ENCODE data around the gene CLEC20A.

DNA sequence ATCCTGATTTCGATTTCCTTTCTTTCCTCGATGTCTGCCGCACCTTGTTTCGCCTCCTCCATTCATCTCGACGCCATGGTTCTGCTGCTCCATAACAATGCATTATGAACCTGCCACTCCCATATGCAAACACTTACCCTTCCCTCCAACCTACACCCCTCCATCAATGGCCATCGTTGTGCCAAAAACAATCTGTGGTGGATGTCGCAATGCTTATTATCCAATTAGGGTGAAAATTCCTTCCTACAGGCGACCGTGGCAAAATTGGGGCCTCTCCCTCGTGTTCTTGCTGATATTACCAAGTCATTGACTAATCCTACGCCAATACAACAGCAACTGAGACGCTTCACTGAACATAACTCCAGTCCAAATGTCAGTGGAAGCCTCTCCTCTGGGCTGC is 40.3 kb downstream of the CLEC20A start:
- TF ChIP-seq RAD21 (IDR thresholded peaks at IDR 0.05; ENCODE audit: low read depth) (no peak), CREB1 (IDR thresholded peaks at IDR 0.05; ENCODE audit: low read depth) (no peak), ZBTB7A (IDR thresholded peaks at IDR 0.05; ENCODE audit: low read depth) (no peak), YY1 (IDR thresholded peaks at IDR 0.05; ENCODE audit: low read depth) (no peak), NFIC (IDR thresholded peaks at IDR 0.05) (no peak), EGR1 (IDR thresholded peaks at IDR 0.05) (no peak), CEBPB (IDR thresholded peaks at IDR 0.05) (no peak), FOXM1 (IDR thresholded peaks at IDR 0.05; ENCODE audit: borderline replicate concordance, low read depth) (no peak)
- TF ChIP-seq, protein P1, sequence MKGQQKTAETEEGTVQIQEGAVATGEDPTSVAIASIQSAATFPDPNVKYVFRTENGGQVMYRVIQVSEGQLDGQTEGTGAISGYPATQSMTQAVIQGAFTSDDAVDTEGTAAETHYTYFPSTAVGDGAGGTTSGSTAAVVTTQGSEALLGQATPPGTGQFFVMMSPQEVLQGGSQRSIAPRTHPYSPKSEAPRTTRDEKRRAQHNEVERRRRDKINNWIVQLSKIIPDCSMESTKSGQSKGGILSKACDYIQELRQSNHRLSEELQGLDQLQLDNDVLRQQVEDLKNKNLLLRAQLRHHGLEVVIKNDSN (IDR thresholded peaks at IDR 0.05): no peak
- TF ChIP-seq, protein P2, sequence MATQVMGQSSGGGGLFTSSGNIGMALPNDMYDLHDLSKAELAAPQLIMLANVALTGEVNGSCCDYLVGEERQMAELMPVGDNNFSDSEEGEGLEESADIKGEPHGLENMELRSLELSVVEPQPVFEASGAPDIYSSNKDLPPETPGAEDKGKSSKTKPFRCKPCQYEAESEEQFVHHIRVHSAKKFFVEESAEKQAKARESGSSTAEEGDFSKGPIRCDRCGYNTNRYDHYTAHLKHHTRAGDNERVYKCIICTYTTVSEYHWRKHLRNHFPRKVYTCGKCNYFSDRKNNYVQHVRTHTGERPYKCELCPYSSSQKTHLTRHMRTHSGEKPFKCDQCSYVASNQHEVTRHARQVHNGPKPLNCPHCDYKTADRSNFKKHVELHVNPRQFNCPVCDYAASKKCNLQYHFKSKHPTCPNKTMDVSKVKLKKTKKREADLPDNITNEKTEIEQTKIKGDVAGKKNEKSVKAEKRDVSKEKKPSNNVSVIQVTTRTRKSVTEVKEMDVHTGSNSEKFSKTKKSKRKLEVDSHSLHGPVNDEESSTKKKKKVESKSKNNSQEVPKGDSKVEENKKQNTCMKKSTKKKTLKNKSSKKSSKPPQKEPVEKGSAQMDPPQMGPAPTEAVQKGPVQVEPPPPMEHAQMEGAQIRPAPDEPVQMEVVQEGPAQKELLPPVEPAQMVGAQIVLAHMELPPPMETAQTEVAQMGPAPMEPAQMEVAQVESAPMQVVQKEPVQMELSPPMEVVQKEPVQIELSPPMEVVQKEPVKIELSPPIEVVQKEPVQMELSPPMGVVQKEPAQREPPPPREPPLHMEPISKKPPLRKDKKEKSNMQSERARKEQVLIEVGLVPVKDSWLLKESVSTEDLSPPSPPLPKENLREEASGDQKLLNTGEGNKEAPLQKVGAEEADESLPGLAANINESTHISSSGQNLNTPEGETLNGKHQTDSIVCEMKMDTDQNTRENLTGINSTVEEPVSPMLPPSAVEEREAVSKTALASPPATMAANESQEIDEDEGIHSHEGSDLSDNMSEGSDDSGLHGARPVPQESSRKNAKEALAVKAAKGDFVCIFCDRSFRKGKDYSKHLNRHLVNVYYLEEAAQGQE (IDR thresholded peaks at IDR 0.05; ENCODE audit: low read depth): no peak
